GM19438 (cell line): ENCODE results near the gene SEMA6D.
"Not testable (repeated sequence)": the region's sequence is repeated elsewhere in the genome, so short reads cannot be mapped to it uniquely, and the experiment has no call there.

Experiments
- ATAC-seq: cut with Tn5 transposase; IDR thresholded peaks from one replicate; pipeline ENCODE4 v1.9.1; 2021; ENCODE audit warnings: low read depth; ENCODE audit not compliant: unreplicated experiment

The SEMA6D gene

DNA sequence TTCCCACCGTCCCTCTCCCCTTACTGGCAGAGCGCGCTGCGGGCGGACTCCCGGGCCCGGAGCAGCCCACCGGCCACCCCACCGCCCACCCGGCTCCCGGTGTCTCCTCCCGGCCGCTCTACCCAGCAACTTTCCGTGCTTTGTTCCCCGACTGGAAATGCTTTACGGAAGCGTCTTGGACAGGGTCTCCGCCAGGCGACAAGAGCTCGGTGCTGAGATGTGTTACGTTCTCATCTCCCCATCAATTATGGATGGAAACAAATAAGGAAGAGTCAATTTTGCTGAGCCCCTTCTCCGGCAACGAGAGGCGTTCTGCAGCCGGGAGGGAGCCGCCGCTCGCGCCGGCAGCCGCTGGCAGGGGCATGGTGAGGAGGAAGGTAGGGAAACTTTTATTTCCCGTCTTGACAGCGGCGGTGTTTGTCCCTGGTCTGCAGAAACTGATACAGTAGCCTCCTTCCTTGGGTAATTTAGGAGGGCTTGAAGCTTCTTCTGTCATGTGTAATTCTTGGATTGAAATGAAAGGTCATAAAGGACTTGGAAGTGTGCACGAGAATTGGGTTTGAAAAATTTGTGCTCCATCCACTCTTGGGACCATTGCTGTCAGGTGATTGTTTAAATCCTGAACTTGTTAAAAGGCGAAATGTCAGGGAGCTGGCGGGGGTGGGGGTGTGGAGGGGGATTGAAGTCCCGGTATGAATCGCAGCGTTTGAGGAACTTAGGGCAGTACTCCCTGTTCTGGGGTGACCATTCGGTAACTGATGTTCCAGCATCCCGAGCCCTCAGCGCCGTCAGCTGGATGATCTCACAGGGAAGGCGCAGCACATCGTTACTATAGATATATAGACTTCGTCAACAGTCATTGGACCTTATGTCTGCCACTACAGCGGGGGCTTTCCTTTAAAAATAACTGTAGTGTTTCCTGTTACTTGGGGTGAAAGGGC is 1.5 kb downstream of the SEMA6D start:
- ATAC-seq = no peak

DNA sequence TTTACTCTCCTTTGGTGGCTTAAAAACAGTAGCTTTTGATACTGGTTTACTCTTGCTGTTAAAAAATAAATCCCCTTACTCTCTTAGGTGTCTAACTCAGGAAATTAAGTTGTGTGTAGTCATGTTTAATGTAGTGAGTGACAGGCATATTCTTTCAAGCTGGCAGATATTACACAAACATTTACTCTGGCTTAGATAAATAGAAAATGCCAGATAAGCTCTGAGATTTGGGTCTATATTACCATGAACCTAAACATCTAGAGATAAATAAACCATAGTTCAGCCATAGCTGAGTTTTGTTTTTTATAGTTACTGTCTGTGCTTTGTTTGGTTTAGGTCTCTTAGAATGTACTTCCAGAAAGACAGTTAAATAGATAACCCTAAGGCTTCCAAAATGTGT is 2.4 kb downstream of the SEMA6D start:
- ATAC-seq = no peak

DNA sequence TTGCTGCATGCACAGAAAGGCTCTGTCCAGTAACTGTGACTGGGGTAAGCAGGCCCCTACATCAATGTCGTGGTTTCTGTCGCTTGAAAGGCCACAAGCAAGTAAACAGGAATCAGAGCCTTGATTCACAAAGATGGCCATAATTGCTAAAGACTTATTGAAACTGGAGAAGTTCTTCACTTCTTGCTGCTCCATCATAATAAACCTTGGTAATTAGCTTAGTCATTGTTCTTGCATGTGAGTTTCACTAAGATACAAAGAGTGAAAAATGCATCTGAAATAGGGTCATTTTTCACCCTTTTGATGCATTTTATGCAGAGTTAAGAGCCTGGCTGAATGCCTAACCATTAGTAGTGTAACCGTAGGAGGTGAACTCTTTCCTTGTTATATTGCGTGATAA is 3.2 kb downstream of the SEMA6D start:
- ATAC-seq = no peak

DNA sequence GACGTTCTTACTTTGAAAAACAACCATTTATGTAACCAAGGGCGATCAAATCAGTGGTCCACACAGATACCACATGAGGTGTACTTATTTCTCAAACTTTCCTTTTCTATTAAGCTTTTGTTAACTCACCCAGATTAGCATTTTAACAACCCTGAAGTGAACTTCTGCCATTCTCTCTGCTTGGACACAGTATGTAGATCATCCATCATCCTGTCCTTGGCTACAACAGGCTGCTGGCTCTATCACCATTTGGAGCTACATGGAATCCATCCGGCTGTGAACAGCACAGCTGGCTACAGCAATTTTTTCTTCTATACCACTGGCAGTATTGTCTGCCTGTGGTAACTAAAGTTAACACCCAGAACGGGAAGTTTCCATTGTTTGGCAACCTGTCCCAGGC is 4.4 kb downstream of the SEMA6D start:
- ATAC-seq = no peak

DNA sequence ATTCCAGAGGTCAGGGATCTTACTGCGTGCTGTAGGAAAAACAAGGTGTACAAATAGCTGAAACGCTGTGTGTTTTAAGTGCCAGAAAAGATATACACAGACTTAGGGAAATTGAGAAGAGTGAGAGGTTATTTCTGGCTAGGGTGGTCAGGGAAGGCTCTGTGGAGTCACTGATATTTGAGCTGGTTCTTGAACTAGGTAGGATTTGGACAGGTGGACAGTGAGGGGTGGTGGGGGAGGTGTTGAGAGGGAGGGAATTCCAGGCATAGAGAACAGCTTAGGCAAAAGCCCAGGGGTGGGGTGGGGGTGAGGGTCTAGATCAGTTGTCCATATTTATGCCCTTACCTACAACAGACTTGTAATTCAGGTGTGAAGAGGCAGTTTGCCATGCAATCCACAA is 7.0 kb downstream of the SEMA6D start:
- no peak for ATAC-seq

DNA sequence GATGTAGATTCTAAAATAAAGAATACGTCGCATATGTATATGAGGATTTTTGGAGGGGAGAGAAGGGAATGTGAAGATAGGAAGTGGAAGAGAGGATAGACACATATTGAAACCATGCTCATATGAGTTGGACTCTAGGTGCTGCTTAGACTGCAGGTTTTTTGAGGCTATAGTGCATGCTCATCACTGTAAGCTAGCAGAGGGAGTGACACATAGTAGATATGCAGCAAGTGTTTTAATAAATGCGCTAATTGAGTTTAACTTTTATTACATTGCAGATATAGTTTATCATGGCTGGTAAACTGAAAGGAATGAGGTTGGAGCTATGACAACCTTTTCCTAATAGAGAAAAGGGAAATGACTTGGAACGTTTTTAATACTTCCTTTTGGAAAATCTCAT is 7.7 kb downstream of the SEMA6D start:
- ATAC-seq = no peak

DNA sequence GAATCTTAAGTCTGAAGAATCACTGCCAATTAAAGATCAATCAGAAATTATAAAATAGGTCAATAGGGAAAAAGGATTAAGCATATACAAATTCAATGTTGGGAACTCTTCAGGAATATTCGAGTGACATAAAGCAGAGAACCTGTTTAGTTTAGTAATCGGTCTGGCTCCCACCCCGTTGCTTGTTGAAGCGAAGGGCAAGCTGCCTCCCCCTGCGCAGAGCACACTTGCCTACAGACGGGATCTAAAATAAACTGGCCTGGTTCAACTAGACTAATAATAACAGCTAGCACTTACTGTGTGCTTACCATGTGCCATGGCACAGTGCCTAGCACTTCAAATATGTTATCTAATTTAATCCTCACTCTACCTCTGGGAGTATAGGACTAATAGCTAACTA is 8.6 kb downstream of the SEMA6D start:
- ATAC-seq = no peak

DNA sequence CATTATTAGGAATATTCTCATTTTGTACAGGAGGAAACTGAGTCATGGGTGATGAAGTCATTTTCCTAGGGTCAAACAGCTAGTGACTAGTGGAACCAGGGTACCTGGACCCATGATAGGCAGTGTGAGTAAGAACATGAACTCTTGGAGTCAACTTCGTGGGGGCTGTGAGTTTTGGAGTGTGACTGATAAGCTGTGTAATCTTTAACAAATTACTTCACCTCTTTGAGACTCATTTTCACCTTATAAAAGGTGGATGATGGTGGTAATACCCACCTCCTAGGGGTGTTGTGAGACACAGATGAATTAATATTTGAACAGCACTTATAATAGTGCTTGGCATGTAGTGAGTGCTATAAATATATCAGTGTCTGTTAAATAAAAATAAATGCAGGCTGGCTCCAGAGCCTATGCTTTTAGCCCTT is 9.1 kb downstream of the SEMA6D start:
- no peak for ATAC-seq

DNA sequence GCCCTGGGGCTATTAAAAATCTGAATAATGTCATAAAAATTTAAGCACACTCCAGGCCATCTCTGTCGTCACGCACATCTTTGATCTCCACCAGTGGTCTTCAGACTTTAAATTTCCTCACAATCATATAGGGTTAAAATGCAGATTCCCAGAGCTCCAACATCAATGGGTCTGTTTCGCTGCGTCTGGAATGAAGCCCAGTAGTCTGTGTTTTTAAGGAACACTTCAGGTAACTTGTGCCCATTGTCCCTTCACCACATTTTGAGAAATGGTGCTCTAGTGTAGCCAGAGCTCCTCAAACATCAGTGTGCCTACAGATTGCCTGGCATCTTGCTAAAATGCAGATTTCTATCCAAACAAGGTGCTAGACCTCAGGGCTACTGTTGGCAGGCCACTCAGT is 9.8 kb downstream of the SEMA6D start:
- ATAC-seq = no peak

DNA sequence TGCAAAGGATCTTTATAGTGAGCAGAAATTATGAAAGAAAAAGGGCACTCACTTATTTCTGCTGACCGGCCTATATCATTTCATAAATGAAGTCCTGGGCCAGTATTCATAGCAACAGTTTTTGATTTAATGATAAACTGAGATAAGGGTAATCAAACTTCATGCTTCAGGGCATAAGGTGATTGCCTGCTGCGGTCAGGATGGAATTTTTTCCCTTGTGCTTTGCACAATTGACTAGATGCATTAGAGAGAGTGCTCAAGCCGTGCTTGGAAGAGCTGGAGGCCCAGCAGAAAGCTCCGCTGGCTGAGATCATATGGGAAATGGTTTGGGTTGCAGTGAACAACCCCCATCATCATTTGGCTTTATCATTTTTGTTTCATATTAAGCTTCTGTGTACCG is 10.4 kb downstream of the SEMA6D start:
- no peak for ATAC-seq

DNA sequence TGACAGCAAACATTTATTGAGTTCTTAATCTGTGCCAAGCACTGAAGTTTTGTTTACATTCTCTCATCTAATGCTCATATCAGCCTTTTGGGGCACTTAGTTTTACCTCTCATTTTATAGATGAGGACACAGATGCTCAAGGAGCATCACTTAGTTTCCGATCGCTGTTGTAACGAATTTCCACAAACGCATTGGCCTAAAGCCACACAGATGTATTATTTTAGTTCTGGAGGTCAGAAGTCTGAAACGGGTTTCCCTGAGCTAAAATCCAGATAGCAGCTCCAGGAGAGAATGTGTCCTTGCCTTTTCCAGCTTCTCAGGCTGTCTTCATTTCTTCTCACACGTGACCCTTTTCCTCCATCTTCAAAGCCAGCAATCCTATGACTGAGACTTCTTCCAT is 11.1 kb downstream of the SEMA6D start:
- no peak for ATAC-seq

DNA sequence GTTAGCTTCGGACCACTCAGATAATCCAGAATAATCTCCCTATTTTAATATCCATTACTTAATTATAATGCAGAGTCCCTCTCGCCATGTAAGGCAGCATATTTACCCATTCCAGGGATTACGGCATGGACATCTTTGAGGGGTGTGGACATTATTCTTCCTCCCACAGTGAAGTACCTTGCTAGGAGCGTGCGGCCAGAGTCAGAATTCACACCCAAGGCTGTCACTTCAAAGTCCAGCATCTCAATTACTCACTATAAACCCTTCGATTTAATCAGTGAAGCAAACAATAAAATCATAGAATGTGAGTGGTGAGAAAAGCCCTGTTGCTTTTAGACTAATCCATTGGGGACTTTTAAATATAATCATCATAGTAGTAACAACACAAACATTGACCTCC is 11.6 kb downstream of the SEMA6D start:
- no peak for ATAC-seq

DNA sequence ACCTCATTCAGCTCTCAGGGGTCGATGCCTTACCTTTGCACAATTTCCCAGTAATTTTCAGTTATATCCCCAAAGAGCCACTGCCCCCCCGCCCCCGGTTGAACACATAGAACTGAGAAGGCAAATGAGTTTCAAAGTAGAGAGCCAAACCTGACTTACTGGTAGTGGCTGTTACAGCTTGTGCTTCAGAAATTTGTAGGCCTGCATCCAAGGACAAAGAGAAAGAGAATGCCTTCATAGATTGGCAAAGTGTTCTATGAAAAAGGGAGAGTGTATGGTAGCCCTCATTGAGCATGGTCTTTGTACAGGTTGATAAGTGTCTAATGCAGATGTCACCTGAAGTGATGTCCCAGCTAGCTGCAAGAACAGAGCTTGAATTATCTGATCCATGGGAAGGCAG is 13.9 kb downstream of the SEMA6D start:
- no peak for ATAC-seq

DNA sequence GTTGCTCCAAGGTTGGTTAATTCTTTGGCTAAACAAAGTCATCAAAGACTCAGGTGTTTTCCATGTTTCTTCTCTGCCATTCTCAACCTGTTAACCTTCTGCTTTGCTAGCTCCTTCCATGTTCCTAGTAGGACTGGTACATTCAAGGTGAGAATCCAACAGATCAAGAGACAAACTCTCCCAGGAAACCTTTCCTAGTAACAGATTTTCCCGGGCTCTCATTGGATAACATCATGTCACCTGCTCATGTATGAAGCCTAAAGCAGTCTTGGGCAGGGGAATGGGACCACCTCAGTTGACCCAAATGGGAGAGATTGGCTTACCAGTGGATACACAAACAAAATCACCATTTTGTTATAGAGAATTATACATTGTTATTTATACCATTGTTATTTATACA is 14.9 kb downstream of the SEMA6D start:
- ATAC-seq = no peak

DNA sequence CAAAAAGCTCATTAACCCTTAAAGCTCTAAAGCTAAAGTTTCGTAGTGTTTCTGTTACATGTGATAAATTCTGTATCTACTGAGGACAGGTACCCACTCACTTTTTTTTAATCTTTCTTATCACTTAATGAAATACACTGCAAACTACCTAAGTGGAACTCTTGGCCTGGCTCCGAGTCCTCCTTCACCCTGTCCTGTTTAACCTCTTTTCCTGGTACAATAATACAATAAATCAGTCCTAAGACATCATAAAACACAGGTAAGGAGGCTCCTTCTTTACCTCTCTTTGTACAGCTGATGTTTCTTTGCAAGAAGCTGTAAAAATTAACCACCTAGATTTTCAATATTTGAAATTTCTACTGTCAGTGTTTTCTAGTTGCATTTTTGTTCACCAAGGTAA is 15.8 kb downstream of the SEMA6D start:
- no peak for ATAC-seq

DNA sequence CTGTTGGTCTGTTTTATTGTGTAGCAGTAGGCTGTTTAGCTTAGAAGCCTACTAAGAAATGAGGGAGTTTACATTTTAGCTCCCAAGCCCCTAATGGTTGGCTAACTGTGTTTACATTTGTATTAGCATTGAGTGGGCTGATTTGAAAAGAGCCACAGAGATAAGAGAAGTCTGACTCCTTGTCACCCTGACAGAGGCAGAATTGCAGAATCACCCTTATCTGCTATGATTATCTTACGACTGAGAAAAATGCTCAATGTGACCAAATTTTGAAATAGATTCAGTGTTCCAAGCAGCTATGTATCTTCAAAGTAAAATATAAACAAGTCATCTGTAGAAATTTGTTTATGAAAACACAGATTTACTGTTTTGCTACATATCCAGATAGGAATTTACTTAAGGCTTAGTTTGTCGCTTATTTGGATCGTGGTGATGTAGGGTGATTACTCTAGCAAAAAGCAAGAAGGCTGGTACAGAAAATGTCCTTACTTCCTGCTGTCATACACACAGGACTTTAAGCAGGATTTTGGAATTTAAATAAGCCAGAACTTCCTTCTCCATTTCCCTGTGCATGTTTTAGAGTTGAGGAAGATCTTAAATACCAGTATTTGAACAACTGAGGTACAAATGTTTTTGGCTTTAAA is 19.0 kb downstream of the SEMA6D start:
- ATAC-seq = no peak

DNA sequence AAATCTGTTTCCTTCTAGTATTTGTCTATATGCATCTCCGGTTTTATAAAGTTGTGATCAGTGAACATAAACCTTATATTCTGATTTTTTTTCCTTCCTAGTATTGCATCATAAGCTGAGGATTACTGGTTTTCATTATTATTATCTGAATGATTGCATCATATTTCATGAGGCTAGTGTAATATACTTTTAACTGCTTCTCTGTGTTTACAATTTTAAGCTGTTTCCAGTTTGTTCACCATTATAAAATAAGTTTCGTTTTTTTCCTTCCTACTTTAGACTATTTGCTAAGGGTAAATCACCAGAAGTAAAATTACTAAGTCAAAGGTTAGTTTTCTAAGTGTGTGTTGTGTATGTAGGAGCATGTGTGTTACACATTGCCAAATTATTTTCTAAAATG is 20.2 kb downstream of the SEMA6D start:
- ATAC-seq = no peak

DNA sequence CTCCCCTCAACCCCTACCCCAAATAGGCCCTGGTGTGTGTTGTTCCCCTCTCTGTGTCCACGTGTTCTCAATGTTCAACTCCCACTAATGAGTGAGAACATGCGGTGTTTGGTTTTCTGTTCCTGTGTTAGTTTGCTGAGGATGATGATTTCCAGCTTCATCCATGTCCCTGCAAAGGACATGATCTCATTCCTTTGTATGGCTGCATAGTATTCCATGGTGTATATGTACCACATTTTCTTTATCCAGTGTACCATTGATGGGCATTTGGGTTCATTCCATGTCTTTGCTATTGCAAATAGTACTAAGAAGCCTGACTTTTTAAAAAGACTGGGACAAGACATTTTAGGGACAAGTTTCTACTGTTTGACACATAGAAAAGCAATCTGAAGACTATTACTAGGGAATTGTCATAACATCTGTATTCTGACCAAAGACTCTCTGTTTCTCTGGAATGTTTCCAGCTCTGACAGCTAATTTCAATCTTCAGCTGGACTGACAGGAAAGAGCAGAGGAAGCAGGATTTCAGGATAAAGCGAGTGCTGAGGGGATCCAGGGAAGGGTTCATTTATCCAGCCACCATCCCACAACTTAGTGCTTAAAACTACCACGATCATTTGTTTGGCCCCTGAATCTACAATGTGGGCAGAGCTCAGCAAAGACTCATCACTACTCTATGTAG is 21.0 kb downstream of the SEMA6D start:
- not testable (repeated sequence) for ATAC-seq

DNA sequence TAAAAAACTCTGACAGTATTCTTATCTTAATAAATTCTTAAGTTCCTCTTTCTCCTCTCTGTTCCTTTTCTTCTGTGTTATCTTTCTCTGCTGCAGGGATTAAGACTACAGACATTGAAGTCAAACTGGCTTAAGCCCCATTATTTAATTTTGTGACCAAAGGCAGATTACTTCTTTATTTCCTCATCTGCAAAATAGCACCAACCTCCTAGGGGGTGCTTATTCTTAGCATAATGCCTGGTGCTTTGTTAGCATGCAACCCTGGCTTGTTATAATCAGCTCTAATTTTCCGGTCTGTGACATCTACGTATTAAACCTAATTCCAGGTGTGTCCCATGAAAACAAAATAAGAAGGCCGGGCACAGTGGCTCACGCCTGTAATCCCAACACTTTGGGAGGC is 23.8 kb downstream of the SEMA6D start:
- no peak for ATAC-seq

DNA sequence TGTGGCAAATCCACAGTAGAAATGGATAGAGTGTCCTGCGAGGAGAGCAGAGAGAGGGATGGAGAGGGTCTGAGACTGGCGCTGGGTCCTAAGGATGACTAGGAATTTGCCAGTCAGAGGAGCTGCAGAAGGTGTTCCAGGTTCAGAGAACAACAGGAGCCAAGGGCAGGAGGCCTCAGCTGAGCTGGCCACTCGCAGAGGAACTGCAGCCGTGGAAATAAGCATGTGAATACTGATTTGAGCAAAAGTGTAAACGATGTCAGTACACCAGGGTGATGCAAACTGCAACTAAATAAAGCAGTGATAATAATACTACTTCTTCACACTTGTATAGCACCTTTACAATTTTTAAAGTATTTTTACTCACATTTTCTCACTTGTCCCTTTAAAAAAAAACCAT is 24.6 kb downstream of the SEMA6D start:
- no peak for ATAC-seq

DNA sequence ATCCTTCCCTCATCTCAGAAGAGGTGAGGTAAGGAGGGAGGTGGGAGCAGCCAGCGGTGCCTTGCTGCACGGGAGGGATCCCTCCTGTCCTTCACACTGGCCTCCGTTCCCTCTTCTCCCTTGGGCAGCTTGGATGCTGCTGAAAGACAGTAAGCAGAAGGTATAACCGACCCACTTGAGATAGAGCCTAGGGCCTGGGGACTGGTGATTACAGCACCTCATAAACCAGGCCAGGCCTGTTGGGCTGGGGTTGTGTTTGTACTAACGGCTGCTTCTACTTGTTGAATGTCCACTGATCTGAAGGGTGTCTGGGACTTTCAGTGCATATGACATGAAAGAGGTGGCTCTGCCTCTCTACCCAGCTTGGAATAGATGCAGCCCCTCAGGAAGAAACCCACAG is 25.0 kb downstream of the SEMA6D start:
- no peak for ATAC-seq

DNA sequence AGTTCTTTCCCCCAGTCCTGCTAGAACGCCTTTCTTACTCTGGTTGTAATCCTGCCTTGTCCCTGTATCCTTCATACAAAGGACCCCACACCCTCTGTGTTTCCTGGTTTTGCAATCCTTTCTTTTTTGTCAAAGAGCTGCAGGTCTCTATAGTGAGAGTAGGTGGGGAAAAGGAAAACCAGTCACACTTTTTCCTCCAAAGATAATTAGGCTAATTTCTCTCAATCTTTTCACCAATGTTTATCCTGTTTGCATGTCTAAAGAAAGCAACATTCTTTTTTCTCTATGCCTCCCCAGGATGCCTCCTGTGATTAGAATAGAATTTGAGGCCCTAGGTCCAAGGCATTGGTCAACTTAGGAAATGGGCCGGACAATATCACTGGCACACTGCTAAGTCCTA is 25.4 kb downstream of the SEMA6D start:
- no peak for ATAC-seq
